ENCODE data around the gene IPO9.
A peak's percentile ranks its signal among the peaks of the same experiment; 100 is the strongest.

Gene IPO9

GRCh38 chr1:201841265-201841912 lies 12.4 kb downstream of the IPO9 start:
- no peak overlapping the region for H3K4me3 ChIP-seq (ENCODE audit: control insufficient read depth, low read depth, low read length)
- TF ChIP-seq CTCF (conservative IDR thresholded peaks at IDR 0.05; ENCODE audit: control insufficient read depth, insufficient read depth, low read depth, low read length) = no peak
- DNase-seq (ENCODE audit: low read depth) = no peak

- no peak for DNase-seq (ENCODE audit: low read depth)
- TF ChIP-seq CTCF (conservative IDR thresholded peaks at IDR 0.05; ENCODE audit: control insufficient read depth, insufficient read depth, low read depth, low read length) = no peak
- H3K4me3 ChIP-seq (ENCODE audit: control insufficient read depth, low read depth, low read length) = no peak overlapping the region
Observed at GRCh38 chr1:201842472-201843027, 13.6 kb downstream of the IPO9 start.

- DNase-seq (ENCODE audit: low read depth) = peak; percentile 68
- TF ChIP-seq CTCF (conservative IDR thresholded peaks at IDR 0.05; ENCODE audit: control insufficient read depth, insufficient read depth, low read depth, low read length) = no peak
- no peak overlapping the region for H3K4me3 ChIP-seq (ENCODE audit: control insufficient read depth, low read depth, low read length)
Observed at GRCh38 chr1:201845331-201846083, 16.6 kb downstream of the IPO9 start.

- DNase-seq (ENCODE audit: low read depth) = no peak
- TF ChIP-seq CTCF (conservative IDR thresholded peaks at IDR 0.05; ENCODE audit: control insufficient read depth, insufficient read depth, low read depth, low read length) = no peak
- no peak overlapping the region for H3K4me3 ChIP-seq (ENCODE audit: control insufficient read depth, low read depth, low read length)
Observed at GRCh38 chr1:201847150-201847549, 18.2 kb downstream of the IPO9 start.

- DNase-seq (ENCODE audit: low read depth) = no peak
- no peak for TF ChIP-seq CTCF (conservative IDR thresholded peaks at IDR 0.05; ENCODE audit: control insufficient read depth, insufficient read depth, low read depth, low read length)
- no peak overlapping the region for H3K4me3 ChIP-seq (ENCODE audit: control insufficient read depth, low read depth, low read length)
Observed at GRCh38 chr1:201848230-201848629, 19.3 kb downstream of the IPO9 start.

GRCh38 chr1:201849372-201850052 lies 20.6 kb downstream of the IPO9 start:
- no peak for TF ChIP-seq CTCF (conservative IDR thresholded peaks at IDR 0.05; ENCODE audit: control insufficient read depth, insufficient read depth, low read depth, low read length)
- H3K4me3 ChIP-seq (ENCODE audit: control insufficient read depth, low read depth, low read length) = no peak overlapping the region
- peak; percentile 44 for DNase-seq (ENCODE audit: low read depth)
